NCI-H2196 treated with DMSO at 0.1 percent for 48 hours (cell line): ENCODE data around the gene GFPT1.

Source experiments
- DNase-seq: peaks from one replicate; lab custom pipeline; 2025; ENCODE audit not compliant: unreplicated experiment; lab: John Stamatoyannopoulos, UW

The GFPT1 gene

DNA sequence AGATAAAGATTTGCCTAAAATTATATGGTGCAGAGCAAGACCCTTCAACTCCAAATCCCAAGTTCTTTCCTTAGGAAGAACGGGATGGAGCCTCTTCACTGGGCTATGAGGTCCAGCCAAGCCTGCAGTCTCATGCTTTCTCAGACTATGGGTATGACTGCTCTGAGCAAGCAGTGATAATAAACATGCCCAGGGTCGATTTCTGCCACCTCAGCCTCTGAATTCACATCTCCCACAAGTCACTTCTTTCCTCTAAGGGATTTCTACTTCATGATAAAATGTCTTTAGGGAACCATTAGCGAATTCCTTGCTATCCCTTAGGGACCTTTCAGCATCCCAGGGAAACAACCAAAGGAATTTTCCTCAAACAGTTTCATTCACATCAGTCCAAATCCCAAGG lies 94.8 kb downstream of the GFPT1 start:
- no peak for DNase-seq

- no peak for DNase-seq
Observed at GRCh38 chr2:69291721-69292120, 95.3 kb downstream of the GFPT1 start.

- no peak for DNase-seq
Observed at GRCh38 chr2:69291004-69291650, 95.9 kb downstream of the GFPT1 start.

DNA sequence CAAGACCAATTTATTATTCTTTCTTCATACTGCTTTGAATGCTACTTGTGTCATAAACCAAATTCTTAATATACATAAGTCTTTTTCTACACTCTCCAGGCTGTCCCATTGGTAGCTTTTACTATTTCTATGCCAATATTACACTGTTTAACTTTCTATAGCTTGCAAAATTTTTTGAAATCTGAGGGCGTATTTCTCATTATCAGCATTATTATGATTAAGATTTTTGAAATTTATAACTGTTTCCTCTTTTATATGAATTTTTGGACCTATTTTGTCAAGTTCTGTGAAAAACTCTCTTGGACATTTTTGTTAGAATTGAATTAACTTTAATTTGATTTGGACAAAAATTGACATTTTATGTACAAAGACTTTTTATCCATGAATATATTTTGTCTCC lies 98.6 kb downstream of the GFPT1 start:
- DNase-seq: no peak

- no peak for DNase-seq
Observed at GRCh38 chr2:69287544-69287943, 99.5 kb downstream of the GFPT1 start.

- no peak for DNase-seq
Observed at GRCh38 chr2:69285379-69285894, 101.6 kb downstream of the GFPT1 start.

DNA sequence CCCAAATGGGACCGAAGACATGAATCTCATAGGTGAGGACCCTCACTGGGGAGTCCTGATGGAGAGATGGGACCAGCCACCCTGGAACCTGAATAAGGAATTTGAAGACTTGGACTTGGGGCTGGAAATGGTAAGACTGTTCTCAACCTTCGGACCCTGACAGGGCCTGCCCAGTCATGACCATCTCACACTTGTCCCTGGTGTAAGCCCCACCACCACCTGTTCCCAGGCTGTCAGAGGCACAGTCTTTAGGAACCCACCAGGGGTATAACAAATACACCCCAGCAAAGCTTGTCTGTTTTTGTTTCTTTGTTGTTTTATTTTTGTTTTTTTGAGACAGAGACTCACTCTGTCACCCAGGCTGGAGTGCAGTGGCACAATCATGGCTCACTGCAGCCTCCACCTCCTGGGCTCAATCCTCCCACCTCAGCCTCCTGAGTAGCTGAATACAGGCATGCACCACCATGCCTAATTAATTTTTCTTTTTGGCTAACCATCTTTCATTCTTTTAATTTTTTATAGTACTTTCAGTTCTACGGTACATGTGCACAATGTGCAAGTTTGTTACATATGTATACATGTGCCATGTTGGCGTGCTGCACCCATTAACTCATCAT lies 106.1 kb downstream of the GFPT1 start:
- DNase-seq: no peak

DNA sequence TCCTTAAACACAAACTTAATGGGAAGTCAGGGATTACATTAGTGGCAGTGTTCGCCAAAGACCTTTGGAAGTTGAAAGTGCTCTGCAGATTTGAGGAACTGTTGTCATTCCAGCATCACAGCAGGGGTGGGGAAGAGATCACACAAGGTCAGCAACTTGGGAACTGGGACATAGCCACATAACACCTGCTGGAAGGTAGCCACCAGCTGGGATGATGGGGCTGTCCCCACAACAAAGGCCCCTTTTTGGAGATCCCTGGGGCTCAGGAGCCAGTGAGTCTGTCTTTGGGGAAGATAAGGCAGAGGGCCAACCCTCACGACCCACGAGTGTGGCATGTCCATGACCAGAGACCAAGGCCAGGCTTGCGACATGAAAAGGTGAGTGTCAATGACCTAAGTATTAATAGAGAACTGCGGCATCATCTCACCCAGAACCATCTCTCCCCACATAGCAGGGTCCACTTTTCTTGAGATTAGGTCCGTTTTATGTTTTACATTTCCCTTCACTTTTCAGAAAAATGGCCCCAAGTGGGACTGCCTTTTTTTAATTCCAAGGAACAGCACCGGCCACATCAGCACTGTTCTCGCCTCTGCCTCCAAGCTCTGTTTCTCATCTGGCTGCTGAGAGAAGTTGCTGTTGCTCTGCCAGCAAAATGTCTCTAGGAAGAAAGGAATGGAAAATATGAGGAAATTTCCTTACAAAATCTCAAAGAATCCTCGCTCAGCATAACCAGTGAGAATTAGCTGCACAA lies 106.9 kb downstream of the GFPT1 start:
- DNase-seq: no peak

DNA sequence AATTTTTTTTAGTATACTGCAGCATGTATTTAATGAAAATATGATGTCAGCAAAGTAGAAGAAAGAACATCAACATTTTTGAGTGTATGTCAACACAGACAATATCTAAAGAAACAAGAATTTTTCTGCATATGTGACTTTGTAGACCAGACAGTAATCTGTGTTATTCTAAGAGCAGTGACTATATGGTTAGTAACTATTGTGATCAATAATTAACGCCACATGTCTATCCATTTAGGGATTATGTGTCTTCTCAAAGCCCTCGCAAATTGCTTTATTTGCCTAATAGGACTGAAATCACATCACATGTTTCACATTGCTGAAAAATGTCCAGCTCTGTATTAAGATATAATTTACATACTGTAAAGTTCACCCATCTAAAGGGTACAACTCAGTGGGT lies 107.8 kb downstream of the GFPT1 start:
- DNase-seq: no peak

GRCh38 chr2:69278366-69278765 lies 108.7 kb downstream of the GFPT1 start:
- no peak for DNase-seq

- no peak for DNase-seq
Observed at GRCh38 chr2:69275490-69275889, 111.5 kb downstream of the GFPT1 start.

DNA sequence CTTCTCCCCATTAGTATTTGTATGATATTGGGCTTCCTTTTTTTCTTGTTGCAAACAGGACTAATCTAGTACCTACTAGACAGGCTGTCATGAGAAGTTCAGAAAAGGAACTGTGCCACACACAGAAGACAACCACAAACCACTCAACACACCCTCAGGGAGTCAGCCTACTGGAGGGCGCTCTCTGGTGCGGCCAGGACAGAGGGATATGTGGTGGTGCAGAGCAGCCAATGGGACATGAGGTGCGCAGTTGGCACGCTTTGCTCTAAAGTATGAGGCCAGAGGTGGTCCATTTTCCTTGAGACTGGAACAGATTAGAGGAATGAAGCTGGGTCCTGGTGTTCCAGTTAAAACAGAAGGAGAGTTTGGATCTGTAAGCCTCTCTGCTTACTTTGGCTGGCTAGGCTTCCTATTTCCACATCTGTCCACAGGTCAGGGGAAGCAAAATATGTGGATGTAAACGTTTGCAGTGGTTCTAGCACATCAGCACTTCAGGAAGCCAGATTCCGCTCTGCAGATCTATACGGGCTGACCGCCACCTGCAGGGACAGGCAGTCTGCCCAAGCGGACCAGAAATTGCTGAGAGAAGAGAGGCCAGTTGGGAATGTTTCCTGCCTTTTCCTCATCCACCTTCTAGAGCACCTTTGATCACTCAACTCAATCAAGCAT lies 114.1 kb downstream of the GFPT1 start:
- no peak for DNase-seq

- no peak for DNase-seq
Observed at GRCh38 chr2:69271831-69272257, 115.2 kb downstream of the GFPT1 start.
